H1 (cell line): ENCODE results near the gene BRIP1. TPM values are rescaled to one million over a fixed set of nuclear protein-coding genes. Genes with fewer than 3 reads are reported as not detected.
"Not testable (repeated sequence)": the region's sequence is repeated elsewhere in the genome, so short reads cannot be mapped to it uniquely, and the experiment has no call there.

Experiments used
- CTCF ChIA-PET: fragments of 300-600 bp; sonication (Branson Sonifier 250); formaldehyde crosslinking; loops from one replicate; lab custom pipeline; 2021; ENCODE audit not compliant: partially characterized antibody; lab: Charles Lee
- POLR2A ChIA-PET: fragments of 300-600 bp; sonication (Branson Sonifier 250); formaldehyde crosslinking; loops from one replicate; lab custom pipeline; 2021; ENCODE audit warnings: inconsistent platforms; ENCODE audit not compliant: partially characterized antibody; lab: Charles Lee
- DNase-seq, 2 experiments: peaks; one replicate each; pipeline versions ENCODE4 v3.0.0 to v3.0.0-alpha.2; 2010 to 2022; ENCODE audit warnings: low spot score in 2 of 2, low read depth in 1 of 2, mixed read lengths in 1 of 2
- FAIRE-seq: peaks from 2 replicates; lab custom pipeline; 2011; peaks lifted over from hg19 to GRCh38; lab: Jason Lieb, UNC
- H2AFZ ChIP-seq: 2 replicates; pipeline ENCODE4 v1.8.1; 2012; ENCODE audit warnings: low read length, inconsistent platforms
- H2AK5ac ChIP-seq: 2 replicates; pipeline ENCODE4 v1.6.1; 2013; ENCODE audit warnings: low read depth, low read length
- H2BK120ac ChIP-seq: replicated peaks from 2 replicates; pipeline ENCODE3; 2013; ENCODE audit warnings: low read depth, low read length, inconsistent platforms
- H2BK12ac ChIP-seq: 2 replicates; pipeline ENCODE4 v1.6.1; 2013; ENCODE audit warnings: low read depth, low read length
- H2BK15ac ChIP-seq: 2 replicates; pipeline ENCODE4 v1.6.1; 2013; ENCODE audit warnings: low read length
- H2BK20ac ChIP-seq: 2 replicates; pipeline ENCODE4 v1.6.1; 2013; ENCODE audit warnings: low read length
- H2BK5ac ChIP-seq: 2 replicates; pipeline ENCODE4 v1.6.1; 2013; ENCODE audit warnings: low read depth, low read length
- H3K14ac ChIP-seq: 2 replicates; pipeline ENCODE4 v1.6.1; 2013; ENCODE audit warnings: inconsistent platforms; ENCODE audit not compliant: insufficient read length
- H3K18ac ChIP-seq: 2 replicates; pipeline ENCODE4 v1.6.1; 2013; ENCODE audit warnings: low read length; ENCODE audit errors: extremely low read depth
- H3K23ac ChIP-seq: 2 replicates; pipeline ENCODE4 v1.6.1; 2013; ENCODE audit warnings: inconsistent platforms; ENCODE audit not compliant: insufficient read length
- H3K23me2 ChIP-seq: 2 replicates; pipeline ENCODE4 v1.6.1; 2013; ENCODE audit warnings: low read depth, low read length
- H3K27ac ChIP-seq: 2 replicates; pipeline ENCODE4 v1.6.1; 2011; ENCODE audit warnings: low read depth, low read length, inconsistent platforms
- H3K27me3 ChIP-seq, 4 experiments: replicated peaks in 1 of 4; 1 replicate in 1 of 4; 2 replicates in 3 of 4; pipeline versions ENCODE4 v1.6.1 to v1.8.1; 2011 to 2013; ENCODE audit warnings: low read length in 3 of 4, mild to moderate bottlenecking in 3 of 4, inconsistent platforms in 2 of 4, mixed read lengths in 2 of 4, moderate library complexity in 1 of 4; ENCODE audit not compliant: control insufficient read depth in 3 of 4, insufficient read depth in 3 of 4; ENCODE audit errors: extremely low read depth in 1 of 4
- H3K36me3 ChIP-seq, 4 experiments: 2 replicates each; pipeline versions ENCODE4 v1.6.1 to v1.8.1; 2011 to 2013; ENCODE audit warnings: mild to moderate bottlenecking in 4 of 4, low read length in 3 of 4, moderate library complexity in 2 of 4, control low read depth in 1 of 4, inconsistent platforms in 1 of 4; ENCODE audit not compliant: insufficient read depth in 4 of 4, control insufficient read depth in 2 of 4
- H3K4ac ChIP-seq: replicated peaks from 2 replicates; pipeline ENCODE3; 2013; ENCODE audit warnings: low read length, low read depth, mixed read lengths, inconsistent platforms; ENCODE audit not compliant: insufficient read length
- H3K4me1 ChIP-seq, 4 experiments: replicated peaks in 1 of 4; 1 replicate in 1 of 4; 2 replicates in 3 of 4; pipeline versions ENCODE4 v1.6.1 to v1.8.1; 2011 to 2013; ENCODE audit warnings: low read length in 3 of 4, inconsistent platforms in 2 of 4, mixed read lengths in 1 of 4; ENCODE audit not compliant: insufficient read depth in 4 of 4, control insufficient read depth in 3 of 4
- H3K4me2 ChIP-seq, 2 experiments: 2 replicates each; pipeline versions ENCODE4 v1.6.1 to v1.8.1; 2011 to 2013; ENCODE audit warnings: low read depth in 2 of 2, low read length in 2 of 2, control low read depth in 1 of 2, inconsistent platforms in 1 of 2, mild to moderate bottlenecking in 1 of 2; ENCODE audit not compliant: insufficient read depth in 1 of 2
- H3K4me3 ChIP-seq, 4 experiments: fragments of 200-600, 300-600 bp in 1 of 4; sonication (generic), shearing (Covaris generic), sonication (Bioruptor Twin) in 1 of 4; 2 replicates each; pipeline versions ENCODE4 v1.5.1 to v1.8.1; 2011 to 2016; ENCODE audit warnings: low read length in 4 of 4, low read depth in 3 of 4, control low read depth in 2 of 4, inconsistent platforms in 2 of 4, mild to moderate bottlenecking in 2 of 4, mixed read lengths in 1 of 4, moderate library complexity in 1 of 4; ENCODE audit not compliant: insufficient read depth in 2 of 4; ENCODE audit errors: extremely low read depth in 1 of 4
- H3K56ac ChIP-seq: replicated peaks from 2 replicates; pipeline ENCODE3; 2013; ENCODE audit warnings: low read depth, mild to moderate bottlenecking, mixed read lengths, low read length, inconsistent platforms; ENCODE audit not compliant: insufficient read length
- H3K79me1 ChIP-seq: 2 replicates; pipeline ENCODE4 v1.6.1; 2013; ENCODE audit warnings: low read depth, low read length, control low read depth
- H3K79me2 ChIP-seq, 2 experiments: 2 replicates each; pipeline versions ENCODE4 v1.6.1 to v1.8.1; 2012 to 2013; ENCODE audit warnings: low read length in 2 of 2, mild to moderate bottlenecking in 2 of 2, inconsistent platforms in 1 of 2; ENCODE audit not compliant: insufficient read depth in 2 of 2, control insufficient read depth in 1 of 2
- H3K9ac ChIP-seq, 4 experiments: replicated peaks in 1 of 4; 1 replicate in 1 of 4; 2 replicates in 3 of 4; pipeline versions ENCODE4 v1.6.1 to v1.8.1; 2011 to 2013; ENCODE audit warnings: low read depth in 3 of 4, low read length in 3 of 4, control low read depth in 2 of 4, mild to moderate bottlenecking in 2 of 4, moderate library complexity in 2 of 4, inconsistent platforms in 1 of 4; ENCODE audit errors: extremely low read depth in 1 of 4
- H3K9me3 ChIP-seq, 2 experiments: 2 replicates each; pipeline versions ENCODE4 v1.6.1 to v1.8.1; 2012 to 2013; ENCODE audit warnings: mild to moderate bottlenecking in 2 of 2, moderate library complexity in 2 of 2, control low read depth in 1 of 2, inconsistent platforms in 1 of 2, low read depth in 1 of 2, low read length in 1 of 2, mixed read lengths in 1 of 2; ENCODE audit not compliant: insufficient read depth in 2 of 2
- H4K20me1 ChIP-seq, 2 experiments: replicated peaks in 1 of 2; 2 replicates each; pipeline versions ENCODE3 to v1.8.1; 2011 to 2013; ENCODE audit warnings: inconsistent platforms in 2 of 2, low read length in 2 of 2, mild to moderate bottlenecking in 1 of 2; ENCODE audit not compliant: insufficient read depth in 2 of 2, control insufficient read depth in 1 of 2
- H4K5ac ChIP-seq: 2 replicates; pipeline ENCODE4 v1.6.1; 2013; ENCODE audit warnings: low read length, low read depth, mixed read lengths, inconsistent platforms; ENCODE audit not compliant: insufficient read length
- H4K8ac ChIP-seq: 2 replicates; pipeline ENCODE4 v1.8.0; 2013; ENCODE audit warnings: mild to moderate bottlenecking, moderate library complexity, low read length, inconsistent platforms; ENCODE audit not compliant: insufficient read depth; ENCODE audit errors: extremely low read depth
- H4K91ac ChIP-seq: replicated peaks from 2 replicates; pipeline ENCODE3; 2013; ENCODE audit warnings: low read length, mixed read lengths, inconsistent platforms; ENCODE audit not compliant: insufficient read length
- WGBS, 2 experiments: shearing (Covaris generic) in 1 of 2; methylation state at CpG; one replicate each; pipeline versions ENCODE4 v1.1.6 to v1.1.7; 2013 to 2015; ENCODE audit warnings: low lambda C conversion rate in 2 of 2, mixed read lengths in 2 of 2, inconsistent platforms in 1 of 2, low coverage in 1 of 2, missing lambda C conversion rate in 1 of 2; ENCODE audit not compliant: insufficient replicate concordance in 2 of 2, insufficient coverage in 1 of 2, insufficient read length in 1 of 2; ENCODE audit errors: extremely low coverage in 1 of 2, missing lambda C conversion rate in 1 of 2; 5-methylcytosine and 5-hydroxymethylcytosine counted together
- polyA plus RNA-seq, 7 experiments: library from polyadenylated mRNA; depleted of rRNA in 3 of 7; stranded (reverse) in 5 of 7; unstranded in 2 of 7; fragments of >200 nt in 5 of 7; fragments of 200-250 nt in 2 of 7; gene quantifications; 1 replicate in 5 of 7; 2 replicates in 1 of 7; 4 replicates in 1 of 7; pipeline versions ENCODE4 v1.2.1 to v1.2.3, GENCODE V29; 2011 to 2013; ENCODE audit warnings: missing spikeins in 2 of 7, mixed read lengths in 2 of 7
- total RNA-seq: library from RNA; stranded (reverse); fragmentation: NEBNext Ultra II Directional; extraction: Animal tissue kit (Norgen Biotek cat#: 25700); gene quantifications from 2 replicates; pipeline ENCODE4 v1.2.1, GENCODE V29; 2021

The BRIP1 gene
- total and polyA plus RNA-seq, 2 of the 8 experiments (the other 6 are each of a cell fraction or from before 2014, with no cell fraction given) = 5.8 to 19.2 TPM

GRCh38 chr17:61719220-61719619 lies 144.1 kb downstream of the BRIP1 start:
- H3K27me3 ChIP-seq, H2BK12ac ChIP-seq, H3K23me2 ChIP-seq, H2BK20ac ChIP-seq, H3K79me2 ChIP-seq, H3K56ac ChIP-seq, H4K8ac ChIP-seq, H3K23ac ChIP-seq, H2BK5ac ChIP-seq, H3K9me3 ChIP-seq, H4K91ac ChIP-seq, H3K79me1 ChIP-seq, H3K27ac ChIP-seq, H3K4ac ChIP-seq, H3K4me1 ChIP-seq, H3K18ac ChIP-seq, CTCF ChIA-PET, H2BK120ac ChIP-seq, H2BK15ac ChIP-seq, H4K5ac ChIP-seq, H3K4me3 ChIP-seq, H3K14ac ChIP-seq, H2AFZ ChIP-seq, DNase-seq, H3K9ac ChIP-seq, H3K4me2 ChIP-seq, H4K20me1 ChIP-seq, FAIRE-seq, H2AK5ac ChIP-seq: not testable (repeated sequence)
- 93% methylated on average over 8 of the region's 8 CpGs; no CpG with 5 or more reads in 1 of the 2 experiments for WGBS, 2 experiments
- peaks cover 0 to 17% (median 4%) of the 10 kb centered on the region in 4 experiments; a peak in 3 of 8 replicates for H3K36me3 ChIP-seq
- POLR2A ChIA-PET = interaction anchor here (0.7 kb wide), 2 partner anchors 47 to 365 kb away, joined by 3 read pairs; no protein-coding TSS in a partner anchor
